AG08396 (cell line): Measurements from ENCODE around the gene BMS1.
A peak's percentile ranks its signal among the peaks of the same experiment; 100 is the strongest.
"Not testable (repeated sequence)": the region's sequence is repeated elsewhere in the genome, so short reads cannot be mapped to it uniquely, and the experiment has no call there.

Experiments
- DNase-seq: peaks from one replicate; pipeline ENCODE4 v3.0.0; 2012; ENCODE audit warnings: low spot score, mixed read lengths

Gene BMS1

GRCh38 chr10:42785759-42786158 lies 3.2 kb downstream of the BMS1 start:
- no peak for DNase-seq

- no peak for DNase-seq
These were observed 8.2 kb downstream of the BMS1 start for GRCh38 chr10:42790835-42791234.

GRCh38 chr10:42795701-42796100 lies 13.1 kb downstream of the BMS1 start:
- DNase-seq, result no peak

- no peak for DNase-seq
These were observed 18.5 kb downstream of the BMS1 start for GRCh38 chr10:42801135-42801534.

GRCh38 chr10:42802876-42803275 lies 20.3 kb downstream of the BMS1 start:
- DNase-seq, result no peak

- DNase-seq, result no peak
These were observed 27.1 kb downstream of the BMS1 start for GRCh38 chr10:42809676-42810075.

- DNase-seq, result no peak
These were observed 29.4 kb downstream of the BMS1 start for GRCh38 chr10:42812028-42812427.

- DNase-seq, result not testable (repeated sequence)
These were observed 31.5 kb downstream of the BMS1 start for GRCh38 chr10:42813989-42814687.

- not testable (repeated sequence) for DNase-seq
These were observed 33.7 kb downstream of the BMS1 start for GRCh38 chr10:42816334-42816733.

- no peak for DNase-seq
These were observed 34.3 kb downstream of the BMS1 start for GRCh38 chr10:42816912-42817311.

GRCh38 chr10:42817417-42817816 lies 34.8 kb downstream of the BMS1 start:
- DNase-seq, result not testable (repeated sequence)

- not testable (repeated sequence) for DNase-seq
These were observed 44.2 kb downstream of the BMS1 start for GRCh38 chr10:42826759-42827158.

- no peak for DNase-seq
These were observed 44.6 kb downstream of the BMS1 start for GRCh38 chr10:42827201-42827600.

GRCh38 chr10:42828391-42828790 lies 45.8 kb downstream of the BMS1 start:
- not testable (repeated sequence) for DNase-seq

- DNase-seq, result no peak
These were observed 47.6 kb downstream of the BMS1 start for GRCh38 chr10:42830237-42830636.

GRCh38 chr10:42836096-42836495 lies 53.5 kb downstream of the BMS1 start:
- DNase-seq, result no peak

GRCh38 chr10:42836771-42837468 lies 54.3 kb downstream of the BMS1 start:
- peak; percentile 54 for DNase-seq

GRCh38 chr10:42844810-42845209 lies 62.2 kb downstream of the BMS1 start:
- not testable (repeated sequence) for DNase-seq

- not testable (repeated sequence) for DNase-seq
These were observed 64.7 kb downstream of the BMS1 start for GRCh38 chr10:42847261-42847660.

- no peak for DNase-seq
These were observed 68.3 kb downstream of the BMS1 start for GRCh38 chr10:42850931-42851330.

GRCh38 chr10:42859256-42859655 lies 76.7 kb downstream of the BMS1 start:
- DNase-seq, result no peak

- DNase-seq, result not testable (repeated sequence)
These were observed 77.4 kb downstream of the BMS1 start for GRCh38 chr10:42860016-42860415.

- not testable (repeated sequence) for DNase-seq
These were observed 80.2 kb downstream of the BMS1 start for GRCh38 chr10:42862801-42863200.

- DNase-seq, result no peak
These were observed 82.0 kb downstream of the BMS1 start for GRCh38 chr10:42864575-42864974.
